KMS-11 (cell line): ENCODE data around the gene ARHGAP45.

ENCODE experiments used
- H2AFZ ChIP-seq: fragments of 200-600 bp; sonication (generic); 2 replicates; pipeline ENCODE4 v1.6.1; 2016; ENCODE audit warnings: antibody characterized with exemption, mixed run types, low read depth
- H3K27ac ChIP-seq: fragments of 200-600 bp; sonication (generic); 2 replicates; pipeline ENCODE4 v1.6.1; 2016; ENCODE audit warnings: mild to moderate bottlenecking, mixed run types
- H3K27me3 ChIP-seq: fragments of 200-600 bp; sonication (generic); 2 replicates; pipeline ENCODE4 v1.6.1; 2017; ENCODE audit warnings: mild to moderate bottlenecking, low read depth, mixed run types, moderate library complexity; ENCODE audit not compliant: insufficient read depth
- H3K36me3 ChIP-seq: fragments of 200-600 bp; sonication (generic); 2 replicates; pipeline ENCODE4 v1.6.1; 2017; ENCODE audit warnings: mild to moderate bottlenecking, mixed run types; ENCODE audit not compliant: insufficient read depth
- H3K4me1 ChIP-seq: fragments of 200-600 bp; sonication (generic); 2 replicates; pipeline ENCODE4 v1.6.1; 2016; ENCODE audit warnings: mild to moderate bottlenecking, low read depth, mixed run types; ENCODE audit not compliant: poor library complexity, severe bottlenecking
- H3K4me2 ChIP-seq: fragments of 200-600 bp; sonication (generic); 2 replicates; pipeline ENCODE4 v1.7.0; 2016; ENCODE audit warnings: mild to moderate bottlenecking, mixed run types
- H3K4me3 ChIP-seq: fragments of 200-600 bp; sonication (generic); IDR thresholded peaks from 2 replicates; pipeline ENCODE4 v1.6.1; 2017; ENCODE audit warnings: low read depth, low read length, mixed read lengths; ENCODE audit not compliant: insufficient read depth
- H3K79me2 ChIP-seq: fragments of 200-600 bp; sonication (generic); 2 replicates; pipeline ENCODE4 v1.6.1; 2016; ENCODE audit warnings: low read depth, mixed run types; ENCODE audit not compliant: insufficient read depth
- H3K9ac ChIP-seq: fragments of 200-600 bp; sonication (generic); 2 replicates; pipeline ENCODE4 v1.6.1; 2016; ENCODE audit warnings: mild to moderate bottlenecking, mixed run types
- H4K20me1 ChIP-seq: fragments of 200-600 bp; sonication (generic); 2 replicates; pipeline ENCODE4 v1.6.1; 2016; ENCODE audit warnings: mild to moderate bottlenecking, mixed run types; ENCODE audit not compliant: insufficient read depth
- TF ChIP-seq, protein P1 (sequence below): fragments of 200-600 bp; sonication (generic); conservative IDR thresholded peaks from 2 replicates; pipeline ENCODE4 v1.6.1; 2017; ENCODE audit warnings: low read depth, mild to moderate bottlenecking, antibody characterized with exemption, low read length, moderate library complexity, mixed read lengths

The ARHGAP45 gene

DNA sequence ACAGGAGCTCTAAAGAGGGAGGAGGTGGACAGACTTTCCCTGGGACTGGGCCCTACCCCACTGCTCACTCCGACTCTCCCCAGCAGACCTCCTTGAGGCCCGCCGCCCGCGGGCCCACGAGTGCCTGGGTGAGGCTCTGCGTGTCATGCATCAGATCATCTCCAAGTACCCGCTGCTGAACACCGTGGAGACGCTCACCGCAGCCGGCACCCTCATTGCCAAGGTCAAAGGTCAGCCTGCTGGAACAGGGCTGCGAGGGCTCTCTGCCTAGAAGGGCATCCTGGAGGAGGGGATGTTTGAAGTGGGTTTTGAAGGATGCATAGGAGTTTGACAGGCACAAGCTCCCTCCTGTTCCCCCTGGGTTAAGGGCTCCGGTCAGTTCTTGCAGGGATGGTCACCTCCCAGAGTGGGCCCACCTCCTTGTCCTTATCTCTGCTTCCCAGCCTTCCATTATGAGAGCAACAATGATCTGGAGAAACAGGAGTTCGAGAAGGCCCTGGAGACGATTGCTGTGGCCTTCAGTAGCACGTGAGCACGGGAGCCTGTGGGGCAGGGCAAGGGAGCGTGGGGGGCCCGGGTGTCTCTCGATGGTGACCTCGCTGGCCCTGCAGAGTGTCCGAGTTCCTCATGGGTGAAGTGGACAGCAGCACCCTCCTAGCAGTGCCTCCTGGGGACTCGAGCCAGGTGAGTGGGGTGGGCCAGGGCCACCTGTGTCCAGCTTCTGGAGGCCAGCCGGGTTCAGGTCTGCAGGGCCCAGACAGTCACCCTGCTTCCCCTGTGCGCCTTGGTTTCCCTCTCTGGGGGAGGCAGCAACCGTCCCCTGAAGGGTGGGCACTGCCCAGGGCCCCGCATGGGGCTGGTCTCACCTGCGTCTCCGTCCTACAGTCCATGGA, 6.3 kb downstream of the ARHGAP45 start:
- no peak overlapping the region for H3K27ac ChIP-seq
- H3K27me3 ChIP-seq, result no peaks in the 10 kb centered on the region
- H2AFZ ChIP-seq, result no peak overlapping the region
- peaks cover 37% of the 10 kb centered on the region for H3K4me1 ChIP-seq
- H3K4me3 ChIP-seq, result no peak overlapping the region
- no peak overlapping the region for H3K4me2 ChIP-seq
- no peaks in the 10 kb centered on the region for H3K36me3 ChIP-seq
- peaks cover 12% of the 10 kb centered on the region for H3K79me2 ChIP-seq
- H4K20me1 ChIP-seq, result no peaks in the 10 kb centered on the region
- no peak overlapping the region for H3K9ac ChIP-seq
- TF ChIP-seq, protein P1, sequence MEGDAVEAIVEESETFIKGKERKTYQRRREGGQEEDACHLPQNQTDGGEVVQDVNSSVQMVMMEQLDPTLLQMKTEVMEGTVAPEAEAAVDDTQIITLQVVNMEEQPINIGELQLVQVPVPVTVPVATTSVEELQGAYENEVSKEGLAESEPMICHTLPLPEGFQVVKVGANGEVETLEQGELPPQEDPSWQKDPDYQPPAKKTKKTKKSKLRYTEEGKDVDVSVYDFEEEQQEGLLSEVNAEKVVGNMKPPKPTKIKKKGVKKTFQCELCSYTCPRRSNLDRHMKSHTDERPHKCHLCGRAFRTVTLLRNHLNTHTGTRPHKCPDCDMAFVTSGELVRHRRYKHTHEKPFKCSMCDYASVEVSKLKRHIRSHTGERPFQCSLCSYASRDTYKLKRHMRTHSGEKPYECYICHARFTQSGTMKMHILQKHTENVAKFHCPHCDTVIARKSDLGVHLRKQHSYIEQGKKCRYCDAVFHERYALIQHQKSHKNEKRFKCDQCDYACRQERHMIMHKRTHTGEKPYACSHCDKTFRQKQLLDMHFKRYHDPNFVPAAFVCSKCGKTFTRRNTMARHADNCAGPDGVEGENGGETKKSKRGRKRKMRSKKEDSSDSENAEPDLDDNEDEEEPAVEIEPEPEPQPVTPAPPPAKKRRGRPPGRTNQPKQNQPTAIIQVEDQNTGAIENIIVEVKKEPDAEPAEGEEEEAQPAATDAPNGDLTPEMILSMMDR, result no peak

DNA sequence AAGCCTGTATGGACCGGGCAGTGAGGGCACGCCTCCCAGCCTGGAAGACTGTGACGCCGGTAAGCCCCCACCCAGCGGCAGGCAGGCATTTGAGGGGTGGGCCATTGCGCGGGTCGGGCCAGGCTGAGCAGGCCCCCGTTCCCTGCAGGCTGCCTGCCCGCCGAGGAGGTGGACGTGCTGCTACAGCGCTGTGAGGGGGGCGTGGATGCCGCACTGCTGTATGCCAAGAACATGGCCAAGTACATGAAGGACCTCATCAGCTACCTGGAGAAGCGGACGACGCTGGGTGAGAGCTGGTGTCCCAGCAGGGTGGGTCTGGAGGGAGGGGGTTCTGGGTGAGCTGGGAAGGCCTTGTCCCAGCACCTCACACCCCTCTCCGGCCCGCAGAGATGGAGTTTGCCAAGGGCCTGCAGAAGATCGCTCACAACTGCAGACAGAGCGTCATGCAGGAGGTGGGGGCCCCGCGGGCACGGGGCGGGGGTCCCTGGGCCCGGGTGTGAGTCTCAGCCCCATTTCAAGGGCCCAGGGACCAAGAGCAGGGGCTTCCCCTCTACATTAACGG, 7.1 kb downstream of the ARHGAP45 start:
- Histone ChIP-seq H3K4me3 (no peak overlapping the region), H3K9ac (no peak overlapping the region), H3K4me2 (peak overlapping the region; percentile 45; the same call in 1 of the 2 replicates), H4K20me1 (no peaks in the 10 kb centered on the region), H2AFZ (no peak overlapping the region), H3K79me2 (peaks cover 5% of the 10 kb centered on the region; the same call in 1 of the 2 replicates), H3K27me3 (no peaks in the 10 kb centered on the region), H3K4me1 (peaks cover 34% of the 10 kb centered on the region), H3K27ac (no peak overlapping the region), H3K36me3 (no peaks in the 10 kb centered on the region)
- TF ChIP-seq, protein P1, result no peak

DNA sequence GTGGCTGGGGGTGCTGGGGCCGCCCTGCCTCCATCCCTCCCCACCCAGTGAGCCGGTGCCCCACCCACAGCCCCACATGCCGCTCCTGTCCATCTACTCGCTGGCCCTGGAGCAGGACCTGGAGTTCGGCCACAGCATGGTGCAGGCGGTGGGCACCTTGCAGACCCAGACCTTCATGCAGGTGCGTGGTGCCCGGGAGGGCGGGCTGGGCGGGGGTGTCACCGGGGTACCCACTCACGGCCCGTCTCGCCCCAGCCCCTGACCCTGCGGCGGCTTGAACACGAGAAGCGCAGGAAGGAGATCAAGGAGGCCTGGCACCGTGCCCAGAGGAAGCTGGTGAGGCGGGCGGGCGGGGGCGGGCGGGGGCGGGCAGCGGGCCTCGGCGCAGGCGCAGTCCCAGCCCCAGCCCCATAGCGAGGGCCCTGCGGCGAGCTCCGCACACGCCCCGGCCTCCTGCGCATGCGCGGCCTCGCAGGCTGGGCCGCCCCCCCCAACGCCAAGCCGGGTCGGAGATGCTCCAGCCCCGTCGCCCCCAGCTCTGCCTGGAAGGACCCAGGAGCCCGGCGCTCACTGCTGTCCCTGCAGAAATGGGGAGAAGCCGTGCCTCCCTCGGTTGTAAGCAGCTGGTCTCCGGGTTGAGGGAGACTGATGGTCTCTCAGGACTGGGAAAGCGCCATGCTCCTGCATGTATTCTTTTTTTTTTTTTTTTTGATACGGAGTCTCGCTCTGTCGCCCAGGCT, 7.7 kb downstream of the ARHGAP45 start:
- Histone ChIP-seq H3K4me1 (peaks cover 29% of the 10 kb centered on the region), H3K9ac (no peak overlapping the region), H3K79me2 (no peaks in the 10 kb centered on the region; the same call in 1 of the 2 replicates), H2AFZ (no peak overlapping the region; the same call in 1 of the 2 replicates), H3K36me3 (no peaks in the 10 kb centered on the region), H4K20me1 (no peaks in the 10 kb centered on the region), H3K4me3 (no peak overlapping the region), H3K27ac (no peak overlapping the region), H3K27me3 (no peaks in the 10 kb centered on the region), H3K4me2 (peak overlapping the region; percentile 81)
- TF ChIP-seq, protein P1, result no peak

DNA sequence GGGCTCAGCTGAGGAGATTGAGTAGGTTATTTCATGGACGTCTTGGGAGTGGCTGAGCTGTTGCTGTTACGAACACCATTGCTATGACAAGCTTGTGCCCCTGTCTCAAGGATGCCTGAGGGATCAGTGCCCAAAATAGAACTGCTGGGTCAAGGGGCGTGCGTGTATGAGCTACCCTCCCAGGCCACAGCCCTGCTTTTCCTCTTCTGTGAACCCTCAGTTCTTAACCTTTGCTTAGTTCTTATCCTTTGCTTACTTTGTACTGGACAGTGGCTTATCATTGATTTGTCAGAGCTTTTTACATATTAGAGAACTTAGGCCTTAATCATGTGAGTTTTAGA, 9.0 kb downstream of the ARHGAP45 start:
- no peaks in the 10 kb centered on the region for H4K20me1 ChIP-seq
- no peak overlapping the region for H3K4me3 ChIP-seq
- H3K27ac ChIP-seq, result no peak overlapping the region; the same call in 1 of the 2 replicates
- H3K36me3 ChIP-seq, result no peaks in the 10 kb centered on the region
- TF ChIP-seq, protein P1, result no peak
- no peaks in the 10 kb centered on the region for H3K79me2 ChIP-seq
- H3K4me1 ChIP-seq, result peaks cover 29% of the 10 kb centered on the region
- no peak overlapping the region for H3K9ac ChIP-seq
- H2AFZ ChIP-seq, result no peak overlapping the region
- H3K4me2 ChIP-seq, result no peak overlapping the region
- no peaks in the 10 kb centered on the region for H3K27me3 ChIP-seq
